GM12878 (cell line): ENCODE results near the gene SVIL. TPM values are rescaled to one million over a fixed set of nuclear protein-coding genes. Genes with fewer than 3 reads are reported as not detected.

Experiments used
- ATAC-seq: fragments of 200-7000 bp; cut with Tn5 transposase; 3 replicates; pipeline ENCODE4 v1.9.1; 2020; ENCODE audit warnings: mild to moderate bottlenecking, moderate library complexity
- BruUV-seq: library from RNA; stranded (reverse); fragments of 400-500 nt; replicated peaks from 2 replicates; lab custom pipeline; 2021; lab: Mats Ljungman, UMichigan
- CTCF ChIA-PET: fragments of 300-600 bp; sonication (Branson Sonifier 250); formaldehyde crosslinking; extraction: SDS; loops from one replicate; lab custom pipeline; 2021; ENCODE audit warnings: inconsistent platforms; lab: Yijun Ruan, JAX
- POLR2A ChIA-PET: fragments of 350-600 bp; formaldehyde crosslinking; extraction: SDS; loops from one replicate; lab custom pipeline; 2021; ENCODE audit warnings: inconsistent platforms; lab: Charles Lee
- RAD21 ChIA-PET: fragments of 300-600 bp; sonication (Branson Sonifier 250); formaldehyde crosslinking; loops from one replicate; lab custom pipeline; 2023; ENCODE audit warnings: antibody characterized with exemption; ENCODE audit not compliant: unreplicated experiment; lab: Charles Lee
- SMC1A ChIA-PET: fragments of 300-600 bp; sonication (Branson Sonifier 250); formaldehyde crosslinking; loops from one replicate; lab custom pipeline; 2023; ENCODE audit not compliant: unreplicated experiment, uncharacterized antibody; lab: Charles Lee
- DNase-seq: peaks from one replicate; pipeline ENCODE4 v3.0.0-alpha.2; 2011; ENCODE audit warnings: low read depth, low spot score
- FAIRE-seq: peaks from 3 replicates; lab custom pipeline; 2011; peaks lifted over from hg19 to GRCh38; lab: Jason Lieb, UNC
- H2AFZ ChIP-seq: 2 replicates; pipeline ENCODE4 v1.6.0; 2011; ENCODE audit warnings: low read depth, low read length, control low read depth; ENCODE audit not compliant: control insufficient read depth
- H3K27ac ChIP-seq: 2 replicates; pipeline ENCODE4 v1.5.1; 2011; ENCODE audit warnings: control low read depth; ENCODE audit not compliant: control insufficient read depth, insufficient read depth
- H3K27me3 ChIP-seq, 2 experiments: replicated peaks in 1 of 2; 2 replicates each; pipeline versions ENCODE4 v1.6.0 to v1.6.1; 2011; ENCODE audit warnings: low read length in 1 of 2; ENCODE audit not compliant: control insufficient read depth in 2 of 2, insufficient read depth in 2 of 2
- H3K36me3 ChIP-seq, 2 experiments: 2 replicates each; pipeline ENCODE4 v1.5.1; 2011; ENCODE audit warnings: low read length in 1 of 2; ENCODE audit not compliant: control insufficient read depth in 2 of 2, insufficient read depth in 2 of 2
- H3K4me1 ChIP-seq: 2 replicates; pipeline ENCODE4 v1.6.1; 2011; ENCODE audit warnings: mild to moderate bottlenecking, low read length, moderate library complexity, mixed read lengths; ENCODE audit not compliant: control insufficient read depth, insufficient read depth
- H3K4me2 ChIP-seq: 2 replicates; pipeline ENCODE4 v1.6.0; 2011; ENCODE audit warnings: control low read depth; ENCODE audit not compliant: control insufficient read depth, insufficient read depth
- H3K4me3 ChIP-seq: fragments of 200-600 bp; sonication (generic); 2 replicates; pipeline ENCODE4 v1.5.1; 2016
- H3K79me2 ChIP-seq: 2 replicates; pipeline ENCODE4 v1.6.0; 2011; ENCODE audit warnings: low read length; ENCODE audit not compliant: control insufficient read depth, insufficient read depth
- H3K9ac ChIP-seq: 2 replicates; pipeline ENCODE4 v1.8.0; 2011; ENCODE audit warnings: low read length, control low read depth, mixed read lengths; ENCODE audit not compliant: control insufficient read depth, insufficient read depth
- H3K9me3 ChIP-seq: replicated peaks from 3 replicates; pipeline ENCODE4 v1.5.1; 2011; ENCODE audit warnings: mild to moderate bottlenecking, low read length; ENCODE audit not compliant: control insufficient read depth, insufficient read depth
- H4K20me1 ChIP-seq: 2 replicates; pipeline ENCODE4 v1.6.0; 2011; ENCODE audit not compliant: control insufficient read depth, insufficient read depth
- GATAD2B ChIP-seq: fragments of 450-650 bp; conservative IDR thresholded peaks from 2 replicates; pipeline ENCODE4 v1.6.1; 2017; ENCODE audit warnings: low read depth, mild to moderate bottlenecking, moderate library complexity
- HSF1 ChIP-seq: fragments of 150-350 bp; IDR thresholded peaks from 2 replicates; pipeline ENCODE4 v1.6.1; 2014; ENCODE audit warnings: mild to moderate bottlenecking, low read depth, low read length
- IKZF2 ChIP-seq, 2 experiments: fragments of 450-650 bp; IDR thresholded peaks; 2 replicates each; pipeline ENCODE4 v1.6.1; 2017; ENCODE audit warnings: mild to moderate bottlenecking in 2 of 2, moderate library complexity in 2 of 2
- SREBF2 ChIP-seq: IDR thresholded peaks from 2 replicates; pipeline ENCODE4 v1.6.1; 2012; ENCODE audit warnings: mild to moderate bottlenecking, low read length
- TBL1XR1 ChIP-seq: IDR thresholded peaks from 2 replicates; pipeline ENCODE4 v1.6.1; 2012; ENCODE audit warnings: low read depth, low read length, improper control_type of control experiment
- ZBTB4 ChIP-seq: fragments of 450-650 bp; formaldehyde crosslinking; IDR thresholded peaks from 2 replicates; pipeline ENCODE4 v1.4.0; 2022; ENCODE audit warnings: mild to moderate bottlenecking, moderate library complexity
- WGBS: methylation state at CpG from one replicate; pipeline ENCODE4 v1.1.6; 2016; ENCODE audit warnings: low lambda C conversion rate; ENCODE audit not compliant: insufficient replicate concordance, insufficient coverage; ENCODE audit errors: missing lambda C conversion rate; 5-methylcytosine and 5-hydroxymethylcytosine counted together
- in situ Hi-C: fragments of 300-500 bp; cut with MboI; formaldehyde crosslinking; loops from 9 replicates; pipeline ENCODE4 v1.14.3; 2018; ENCODE audit warnings: mixed read lengths
- intact Hi-C: fragments of 100-400 bp; cut with micrococcal nuclease; formaldehyde crosslinking; loops from one replicate; pipeline ENCODE4 v1.14.2; 2022; ENCODE audit not compliant: unreplicated experiment
- polyA plus RNA-seq, 11 experiments: library from polyadenylated mRNA; depleted of rRNA in 4 of 11; unstranded in 6 of 11; stranded (reverse) in 5 of 11; fragments of >200 nt; fragmentation: Nextera tagmentation in 4 of 11; fragmentation: Illumina TruSeq in 1 of 11; extraction: Ambion mirVana in 4 of 11; extraction: Trizol in 1 of 11; gene quantifications; 1 replicate in 1 of 11; 2 replicates in 10 of 11; pipeline versions ENCODE4 v1.2.1 to v1.2.3, GENCODE V29; 2011 to 2016; ENCODE audit warnings: inconsistent platforms in 2 of 11, missing spikeins in 2 of 11, low read depth in 1 of 11
- total RNA-seq, 4 experiments: library from RNA; depleted of rRNA in 3 of 4; stranded (reverse); fragments of >200 nt in 3 of 4; fragmentation: Illumina TruSeq in 1 of 4; extraction: Trizol in 1 of 4; gene quantifications; 2 replicates each; pipeline versions ENCODE4 v1.2.1 to v1.2.3, GENCODE V29; 2013 to 2021

The SVIL gene
- total and polyA plus RNA-seq, 10 of the 15 experiments (the other 5 are each of a cell fraction or from before 2014, with no cell fraction given): 0.22 to 1.9 (median 0.87) TPM

DNA sequence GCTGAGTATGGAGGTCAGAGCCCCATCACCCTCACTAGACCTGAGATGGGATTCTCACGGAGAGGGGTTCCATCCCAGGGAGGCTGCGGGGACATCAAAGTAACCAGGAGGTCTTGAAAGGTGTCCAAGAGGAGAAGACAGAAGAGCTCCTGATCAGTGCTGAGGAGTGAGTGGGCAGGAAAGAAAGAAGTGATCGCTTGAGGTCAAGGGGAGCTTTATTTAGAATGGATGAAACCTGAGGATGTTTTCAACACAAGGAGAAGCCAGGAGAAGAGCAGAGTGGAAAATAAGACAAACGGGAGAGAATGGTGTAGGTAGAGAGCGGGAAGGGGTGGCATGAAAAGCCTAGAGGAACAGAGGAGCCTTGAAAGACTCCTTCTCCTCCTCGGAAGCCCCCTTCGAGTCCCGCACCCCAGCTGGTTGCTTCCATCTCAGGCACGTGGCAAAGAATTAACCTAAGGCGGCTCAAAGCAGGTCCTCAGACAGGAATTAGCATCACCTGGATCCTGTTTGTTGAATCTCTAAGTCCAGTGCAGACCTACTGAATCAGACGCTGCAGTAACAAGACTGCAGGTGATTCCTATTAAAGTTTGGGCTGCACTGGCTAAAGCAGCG lies 5.8 kb downstream of the SVIL start:
- BruUV-seq: no TSS peak
- no peak for FAIRE-seq
- no peak overlapping the region for H3K27ac ChIP-seq
- H3K4me1 ChIP-seq: no peaks in the 10 kb centered on the region
- TF ChIP-seq SREBF2: no peak
- TF ChIP-seq ZBTB4: no peak
- no peak for TF ChIP-seq IKZF2 (IDR thresholded peaks at IDR 0.05)
- TF ChIP-seq HSF1: no peak
- no peak for TF ChIP-seq GATAD2B
- TF ChIP-seq TBL1XR1: no peak
- intact Hi-C loops: no loop called here
- in situ Hi-C loops: no loop called here
- H4K20me1 ChIP-seq: no peaks in the 10 kb centered on the region
- DNase-seq: no peak
- WGBS: 39% methylated on average over 12 of the region's 12 CpGs
- no peak overlapping the region for H3K4me3 ChIP-seq
- ChIA-PET SMC1A (interaction anchor here (0.7 to 4.0 kb wide), 6 partner anchors 10 to 105 kb away, joined by 3 to 31 read pairs (median 4); no protein-coding TSS in a partner anchor), CTCF (interaction anchor here (0.8 to 1.1 kb wide), 3 partner anchors 10 to 37 kb away, joined by 3 to 4 read pairs (median 3); no protein-coding TSS in a partner anchor), POLR2A (interaction anchor here (0.6 to 1.3 kb wide), 4 partner anchors 11 to 27 kb away, joined by 3 to 5 read pairs (median 4); no protein-coding TSS in a partner anchor), RAD21 (interaction anchor here (1.1 to 1.4 kb wide), 3 partner anchors 10 to 106 kb away, joined by 3 to 4 read pairs (median 3); no protein-coding TSS in a partner anchor)
- H3K9ac ChIP-seq: no peak overlapping the region
- H2AFZ ChIP-seq: no peak overlapping the region
- no peak for ATAC-seq
- H3K79me2 ChIP-seq: no peaks in the 10 kb centered on the region
- no peak overlapping the region for H3K4me2 ChIP-seq
- H3K27me3 ChIP-seq: no peaks in the 10 kb centered on the region
- no peaks in the 10 kb centered on the region for H3K9me3 ChIP-seq
- no peaks in the 10 kb centered on the region for H3K36me3 ChIP-seq
